Fibroblast of mammary gland (primary cell): ENCODE data around the gene ZCCHC9.
"Not testable (repeated sequence)": the region's sequence is repeated elsewhere in the genome, so short reads cannot be mapped to it uniquely, and the experiment has no call there.

ENCODE experiments used
- DNase-seq: peaks from one replicate; pipeline ENCODE4 v3.0.0-alpha.2; 2010; ENCODE audit warnings: low read depth
- H3K4me3 ChIP-seq: 2 replicates; pipeline ENCODE4 v1.5.1; 2011; ENCODE audit warnings: low read depth, mild to moderate bottlenecking, low read length, moderate library complexity; ENCODE audit not compliant: control insufficient read depth
- CTCF ChIP-seq: conservative IDR thresholded peaks from 2 replicates; pipeline ENCODE4 v1.5.1; 2011; ENCODE audit warnings: low read depth, low read length, inconsistent platforms; ENCODE audit not compliant: control insufficient read depth, insufficient read depth

ZCCHC9 gene, protein sequence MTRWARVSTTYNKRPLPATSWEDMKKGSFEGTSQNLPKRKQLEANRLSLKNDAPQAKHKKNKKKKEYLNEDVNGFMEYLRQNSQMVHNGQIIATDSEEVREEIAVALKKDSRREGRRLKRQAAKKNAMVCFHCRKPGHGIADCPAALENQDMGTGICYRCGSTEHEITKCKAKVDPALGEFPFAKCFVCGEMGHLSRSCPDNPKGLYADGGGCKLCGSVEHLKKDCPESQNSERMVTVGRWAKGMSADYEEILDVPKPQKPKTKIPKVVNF

DNA sequence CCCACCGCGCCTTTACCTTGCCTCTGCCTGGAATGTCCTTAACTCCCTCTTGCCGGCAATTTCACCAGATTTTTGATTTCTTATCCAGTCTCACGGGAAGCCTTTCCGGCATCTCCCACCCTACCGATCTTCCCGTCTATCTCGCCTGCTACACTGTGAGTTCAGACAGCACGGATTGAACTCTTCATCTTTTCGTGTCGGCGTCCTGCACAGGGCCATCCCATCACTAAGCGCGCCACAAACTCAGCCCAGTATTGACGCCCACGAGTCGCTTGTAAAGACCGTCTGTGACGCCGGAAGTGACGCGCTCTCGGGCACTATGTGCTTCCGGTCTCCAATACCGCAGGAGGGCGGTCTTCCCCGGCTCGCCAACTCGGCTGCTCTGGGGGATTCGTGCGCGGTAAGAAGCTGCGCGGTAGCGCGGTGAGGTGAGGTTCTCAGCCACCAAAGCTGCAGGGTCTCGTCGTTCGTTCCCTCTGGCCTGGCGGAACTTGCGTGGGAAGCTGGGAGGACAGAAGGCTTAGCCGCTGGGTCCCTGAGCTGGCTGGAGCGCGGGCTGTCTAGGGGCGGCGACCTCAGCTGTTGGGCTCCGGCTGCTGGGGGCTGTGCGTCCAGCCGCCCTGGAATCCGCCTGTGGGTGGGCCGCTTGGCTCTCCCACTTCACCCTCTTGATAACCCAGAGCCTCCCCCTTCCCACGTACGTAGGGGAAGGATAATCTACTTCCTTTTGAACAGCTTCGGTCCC, at the start of gene ZCCHC9:
Gene ZCCHC9, plus strand, starts transcription at position 317 of the 745 bp plus-strand sequence. CDS start 3,171 bp downstream, outside the sequence.
- DNase-seq: peak; percentile 96
- peak within 1 kb of the TSS; percentile 83 for H3K4me3 ChIP-seq
- no peak for TF ChIP-seq CTCF

- no peak for TF ChIP-seq CTCF
- DNase-seq: no peak
Measured at GRCh38 chr5:81251922-81252321, 49.5 kb upstream of the ZCCHC9 start.

GRCh38 chr5:81252904-81253303, 48.5 kb upstream of the ZCCHC9 start:
- no peak for DNase-seq
- no peak for TF ChIP-seq CTCF

More at GRCh38 chr5:81251922-81252321, 49.5 kb upstream of the ZCCHC9 start:
- no peak overlapping the region for H3K4me3 ChIP-seq

GRCh38 chr5:81253875-81254274, 47.5 kb upstream of the ZCCHC9 start:
- H3K4me3 ChIP-seq: no peak overlapping the region
- DNase-seq: no peak

More at GRCh38 chr5:81252904-81253303, 48.5 kb upstream of the ZCCHC9 start:
- H3K4me3 ChIP-seq: no peak overlapping the region

GRCh38 chr5:81254886-81255559, 46.4 kb upstream of the ZCCHC9 start:
- H3K4me3 ChIP-seq: no peak overlapping the region
- TF ChIP-seq CTCF: no peak
- no peak for DNase-seq

More at GRCh38 chr5:81253875-81254274, 47.5 kb upstream of the ZCCHC9 start:
- TF ChIP-seq CTCF: no peak

- no peak overlapping the region for H3K4me3 ChIP-seq
- TF ChIP-seq CTCF: no peak
- DNase-seq: no peak
Measured at GRCh38 chr5:81256766-81257165, 44.6 kb upstream of the ZCCHC9 start.

DNA sequence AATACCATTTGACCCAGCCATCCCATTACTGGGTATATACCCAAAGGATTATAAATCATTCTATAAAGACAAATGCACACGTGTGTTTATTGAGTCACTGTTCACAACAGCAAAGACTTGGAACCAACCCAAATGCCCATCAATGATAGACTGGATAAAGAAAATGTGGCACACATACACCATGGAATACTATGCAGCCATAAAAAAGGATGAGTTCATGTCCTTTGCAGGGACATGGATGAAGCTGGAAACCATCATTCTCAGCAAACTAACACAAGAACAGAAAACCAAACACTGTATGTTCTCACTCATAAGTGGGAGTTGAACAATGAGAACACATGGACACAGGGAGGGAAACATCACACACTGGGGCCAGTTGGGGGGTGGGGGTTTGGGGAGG, 38.6 kb upstream of the ZCCHC9 start:
- not testable (repeated sequence) for DNase-seq

More for the DNA sequence above, 38.6 kb upstream of the ZCCHC9 start:
- H3K4me3 ChIP-seq: not testable (repeated sequence)
